Heart right ventricle (tissue), 16 donors: ENCODE results near the gene CRIP2. TPM values are rescaled to one million over a fixed set of nuclear protein-coding genes. Genes with fewer than 3 reads are reported as not detected.
A peak's percentile ranks its signal among the peaks of the same experiment; 100 is the strongest.

ENCODE experiments used
- ATAC-seq, 8 donors: fragments of 200-7000 bp; cut with Tn5 transposase; one replicate each; pipeline ENCODE4 v1.9.1; 2020; ENCODE audit warnings: mild to moderate bottlenecking in 8 of 8, moderate library complexity in 8 of 8, moderate number of reproducible peaks in 1 of 8
- DNase-seq, 2 donors: peaks; one replicate each; pipeline ENCODE4 v3.0.0-alpha.2; 2020
- H3K27ac ChIP-seq, 10 donors: fragments of 200-600 bp; sonication (generic) in 2 of 10; one replicate each; pipeline versions ENCODE4 v1.5.0 to v1.8.0; 2020 to 2022; ENCODE audit warnings: mild to moderate bottlenecking in 3 of 10
- H3K27me3 ChIP-seq, 7 donors: fragments of 200-600 bp; one replicate each; pipeline ENCODE4 v1.8.0; 2021 to 2022; ENCODE audit warnings: mild to moderate bottlenecking in 2 of 7
- H3K36me3 ChIP-seq, 9 donors: fragments of 200-600 bp; sonication (generic) in 1 of 9; one replicate each; pipeline versions ENCODE4 v1.5.0 to v1.8.0; 2020 to 2022; ENCODE audit warnings: mild to moderate bottlenecking in 2 of 9
- H3K4me1 ChIP-seq, 9 donors: fragments of 200-600 bp; sonication (generic) in 1 of 9; one replicate each; pipeline versions ENCODE4 v1.5.0 to v1.8.0; 2020 to 2022; ENCODE audit warnings: mild to moderate bottlenecking in 4 of 9
- H3K4me3 ChIP-seq, 10 donors: fragments of 200-600 bp; sonication (generic) in 2 of 10; one replicate each; pipeline versions ENCODE4 v1.5.0 to v1.8.0; 2020 to 2022; ENCODE audit warnings: mild to moderate bottlenecking in 7 of 10, moderate library complexity in 2 of 10
- H3K9me3 ChIP-seq, 11 donors: fragments of 200-600 bp in 10 of 11; sonication (generic) in 2 of 11; one replicate each; pipeline versions ENCODE4 v1.5.0 to v1.8.0; 2013 to 2022; ENCODE audit warnings: mild to moderate bottlenecking in 2 of 11, control low read depth in 1 of 11, moderate library complexity in 1 of 11
- WGBS, 2 donors: extraction: QIAGEN DNeasy Blood & Tissue Kit; methylation state at CpG; one replicate each; pipeline ENCODE4 v1.1.7; 2013; ENCODE audit warnings: inconsistent platforms in 1 of 2; 5-methylcytosine and 5-hydroxymethylcytosine counted together
- intact Hi-C, 10 donors: fragments of 100-400 bp; cut with DNase I; formaldehyde crosslinking; loops; one replicate each; pipeline versions ENCODE4 v1.11.1 to v1.14.2; 2022
- polyA plus RNA-seq, 2 donors: library from polyadenylated mRNA; stranded (reverse); fragments of 200-250 nt; gene quantifications; one replicate each; pipeline ENCODE4 v1.2.3, GENCODE V29; 2013
- total RNA-seq, 10 donors: library from RNA; stranded (reverse); fragmentation: NEBNext Ultra II Directional in 3 of 10; extraction: Animal tissue kit (Norgen Biotek cat#: 25700) in 3 of 10; gene quantifications; one replicate each; pipeline versions ENCODE4 v1.2.1 to v1.2.4, GENCODE V29; 2021 to 2023
- TF ChIP-seq, protein P1 (sequence below), 9 donors: fragments of 200-600 bp; sonication (generic) in 2 of 9; IDR thresholded peaks; one replicate each; pipeline versions ENCODE4 v1.5.0 to v1.8.0; 2021 to 2022; ENCODE audit warnings: antibody characterized with exemption in 9 of 9, mild to moderate bottlenecking in 5 of 9, moderate library complexity in 1 of 9
- donor health status: Arrhythmogenic right ventricular cardiomyopathy.
- donor health status: ischemic (EF 13 %, LVEDD 7.1; RV severe dilation, severe dysfunction).
- donor health status: healthy with polysubstance abuse.
- donor health status: DM: no; HTN: yes; CAD: no.
- donor health status: DM: no; HTN: no; CAD: no.
- donor health status: ischemic (EF 25% LVEDD 6.9; RV normal size, moderate dysfunction).
- donor health status: ischemic (EF 25% LVEDD 5.7; RV mildly dilated, moderate dysfunction).
- donor health status: healthy.
- donor health status: DM: yes; HTN: yes; CAD: no.
- donor health status: Ischemic cardiomyopathy.
- donor health status: ischemic (EF 35%, LVEDD 5.7; RV mildly dilated, moderate dysfunction).
- donor health status: nonischemic (EF 11% LVEDD 7.7; RV severe dilation, severe dysfunction).
- donor health status: DM: yes; HTN: yes; CAD: no.
- donor health status: PGD.
- donor health status: ischemic (EF 29% LVEDD 5.4; RV normal size, mild dysfunction).
- donor health status: nonischemic (EF 23%, LVEDD 6.1; RV moderate dilation, normal function).

Gene CRIP2
- total and polyA plus RNA-seq, 12 donors = 731 to 1,223 (median 927) TPM

DNA sequence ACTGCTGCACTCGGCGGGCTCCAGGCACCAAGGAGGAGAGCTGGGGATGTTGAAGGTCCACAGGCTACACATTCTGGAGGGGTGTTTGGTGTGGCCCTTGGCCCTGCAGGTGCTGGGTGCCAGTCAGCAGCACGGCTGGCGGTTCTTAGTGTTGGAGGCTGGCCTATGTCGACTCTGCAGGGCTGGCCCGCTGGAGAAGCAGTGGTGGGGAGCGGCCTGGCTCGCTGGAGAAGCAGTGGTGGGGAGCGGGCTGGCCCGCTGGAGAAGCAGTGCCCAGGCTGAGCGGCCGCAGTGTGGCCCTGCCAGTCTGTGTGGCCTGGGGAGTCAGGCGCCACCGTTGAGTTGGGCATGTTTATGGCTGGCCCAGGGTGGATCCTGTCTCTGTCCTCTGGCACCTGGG, 27.6 kb upstream of the CRIP2 start:
- TF ChIP-seq, protein P1, sequence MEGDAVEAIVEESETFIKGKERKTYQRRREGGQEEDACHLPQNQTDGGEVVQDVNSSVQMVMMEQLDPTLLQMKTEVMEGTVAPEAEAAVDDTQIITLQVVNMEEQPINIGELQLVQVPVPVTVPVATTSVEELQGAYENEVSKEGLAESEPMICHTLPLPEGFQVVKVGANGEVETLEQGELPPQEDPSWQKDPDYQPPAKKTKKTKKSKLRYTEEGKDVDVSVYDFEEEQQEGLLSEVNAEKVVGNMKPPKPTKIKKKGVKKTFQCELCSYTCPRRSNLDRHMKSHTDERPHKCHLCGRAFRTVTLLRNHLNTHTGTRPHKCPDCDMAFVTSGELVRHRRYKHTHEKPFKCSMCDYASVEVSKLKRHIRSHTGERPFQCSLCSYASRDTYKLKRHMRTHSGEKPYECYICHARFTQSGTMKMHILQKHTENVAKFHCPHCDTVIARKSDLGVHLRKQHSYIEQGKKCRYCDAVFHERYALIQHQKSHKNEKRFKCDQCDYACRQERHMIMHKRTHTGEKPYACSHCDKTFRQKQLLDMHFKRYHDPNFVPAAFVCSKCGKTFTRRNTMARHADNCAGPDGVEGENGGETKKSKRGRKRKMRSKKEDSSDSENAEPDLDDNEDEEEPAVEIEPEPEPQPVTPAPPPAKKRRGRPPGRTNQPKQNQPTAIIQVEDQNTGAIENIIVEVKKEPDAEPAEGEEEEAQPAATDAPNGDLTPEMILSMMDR (IDR thresholded peaks at IDR 0.05) = no peak
- ATAC-seq = no peak
- Histone ChIP-seq H3K36me3 (peaks cover 0 to 51% (median 12%) of the 10 kb centered on the region in 9 donors), H3K27me3 (no peaks in the 10 kb centered on the region), H3K4me1 (peaks cover 11 to 30% (median 18%) of the 10 kb centered on the region in 9 donors), H3K4me3 (no peak overlapping the region), H3K27ac (no peak overlapping the region), H3K9me3 (no peaks in the 10 kb centered on the region)
- no peak for DNase-seq
- intact Hi-C loops = loop anchor here in 7 of 10 donors (5.0 to 10.0 kb wide), 5 partner anchors 40 to 80 kb away; partner anchors contain the start of genes TMEM121 (in 3 of the 7) and CRIP1 (in 2 of the 7)
- 82 to 83% methylated on average over 14 of the region's 14 CpGs for WGBS, 2 donors

DNA sequence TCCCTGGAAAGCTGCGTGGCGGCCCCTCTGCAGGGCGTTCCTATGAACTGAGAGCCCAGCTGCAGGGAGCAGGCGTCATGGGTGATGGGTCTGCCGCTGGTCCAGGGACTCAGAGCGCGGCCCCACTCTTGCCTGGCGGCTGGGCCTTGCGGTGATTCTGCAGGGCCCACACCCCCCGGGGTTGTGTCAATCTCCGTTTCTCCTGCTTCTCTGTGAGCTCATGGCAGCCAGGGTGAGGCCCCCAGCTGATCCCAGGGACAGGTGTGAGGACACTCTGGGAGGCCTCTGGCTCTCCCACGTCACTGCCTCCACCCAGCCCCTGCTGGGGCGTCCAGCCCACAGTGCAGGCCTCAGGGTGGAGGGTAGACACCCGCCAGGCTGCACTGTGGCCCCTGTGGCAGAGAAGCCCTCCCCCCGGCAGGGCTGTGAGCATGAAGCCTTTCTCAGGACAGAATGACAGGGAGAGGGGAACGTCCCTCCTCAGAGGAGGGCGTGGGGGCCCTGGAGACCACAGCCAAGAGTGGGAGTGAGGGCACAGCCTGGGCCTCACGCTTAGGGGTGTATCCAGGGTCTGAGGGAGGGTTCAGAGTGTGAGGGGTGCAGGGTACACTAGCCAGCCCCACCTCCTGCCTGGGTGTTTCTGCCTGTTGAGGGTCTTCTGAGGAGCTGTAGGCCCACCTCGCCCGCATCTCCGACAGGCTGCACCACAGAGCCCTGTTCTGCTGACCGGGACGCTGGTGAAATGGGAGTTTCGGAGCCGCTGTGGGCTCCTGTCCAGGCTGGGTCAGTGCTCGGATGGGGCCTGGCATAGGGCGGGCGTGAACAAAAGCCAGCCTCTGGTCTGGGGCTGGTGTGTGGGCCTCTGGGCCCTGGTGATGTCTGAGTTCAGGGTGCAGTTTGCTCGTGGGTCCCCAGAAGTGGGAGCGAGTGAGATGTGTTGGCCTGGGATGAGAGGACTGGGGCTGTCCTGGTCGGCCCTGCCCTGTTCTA, 26.7 kb upstream of the CRIP2 start:
- TF ChIP-seq, protein P1 (IDR thresholded peaks at IDR 0.05) = no peak
- WGBS, 2 donors = 81 to 85% methylated on average over 31 of the region's 31 CpGs
- peaks cover 11 to 33% (median 18%) of the 10 kb centered on the region in 9 donors for H3K4me1 ChIP-seq
- H3K27me3 ChIP-seq = no peaks in the 10 kb centered on the region
- ATAC-seq (peak in 7 of 8 donors; percentile 1 to 9 (median 3)), DNase-seq (peak in 1 of 2 donors; percentile 20)
- intact Hi-C loops = loop anchor here in 9 of 10 donors (1.0 to 10.0 kb wide), 9 partner anchors 39 to 79 kb away; partner anchors contain the start of genes TMEM121 (in 3 of the 9), CRIP1 (in 2 of the 9) and TEDC1 (in 1 of the 9)
- H3K9me3 ChIP-seq = no peaks in the 10 kb centered on the region
- H3K36me3 ChIP-seq = peaks cover 0 to 51% (median 12%) of the 10 kb centered on the region in 9 donors
- peak overlapping the region in 1 of 10 donors; percentile 3 for H3K4me3 ChIP-seq
- peak overlapping the region in 8 of 10 donors; percentile 20 to 71 (median 51) for H3K27ac ChIP-seq

DNA sequence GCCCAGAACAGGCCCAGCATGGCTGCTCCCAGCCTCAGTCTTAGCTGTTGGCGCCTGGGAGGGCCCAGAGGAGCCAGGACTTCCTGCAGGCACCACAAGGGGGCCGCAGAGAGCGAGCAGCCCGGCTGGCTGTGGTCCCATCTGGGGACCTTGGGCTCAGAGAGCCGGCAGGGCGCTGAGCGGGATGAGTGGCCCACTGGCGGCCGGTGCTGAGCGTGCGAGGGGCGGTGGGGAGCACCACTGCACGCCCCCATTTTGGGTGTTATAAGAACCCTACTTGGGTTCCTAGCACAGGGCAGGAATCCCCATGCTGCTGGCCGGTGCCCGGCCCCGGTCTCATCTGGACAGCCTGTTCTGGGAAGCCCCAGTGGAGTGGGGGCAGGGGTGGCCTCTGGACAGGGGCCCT, 25.9 kb upstream of the CRIP2 start:
- Histone ChIP-seq H3K27ac (peak overlapping the region in 8 of 10 donors; percentile 6 to 71 (median 36)), H3K27me3 (no peaks in the 10 kb centered on the region), H3K4me3 (peak overlapping the region in 3 of 10 donors; percentile 3 to 12 (median 8)), H3K9me3 (no peaks in the 10 kb centered on the region), H3K36me3 (peaks cover 0 to 54% (median 12%) of the 10 kb centered on the region in 9 donors), H3K4me1 (peaks cover 11 to 34% (median 18%) of the 10 kb centered on the region in 9 donors)
- peak; percentile 86 to 95 (median 93) for ATAC-seq
- peak; percentile 79 to 84 for DNase-seq
- intact Hi-C loops = loop anchor here in 9 of 10 donors (1.0 to 10.0 kb wide), 9 partner anchors 39 to 79 kb away; partner anchors contain the start of genes TMEM121 (in 3 of the 9), CRIP1 (in 2 of the 9) and TEDC1 (in 1 of the 9)
- 15 to 17% methylated on average over 14 to 16 of the region's 16 CpGs for WGBS, 2 donors
- TF ChIP-seq, protein P1 (IDR thresholded peaks at IDR 0.05) = peak; percentile 95 to 98 (median 97)
